ENCODE measurements around the gene S100A10.

The S100A10 gene

DNA sequence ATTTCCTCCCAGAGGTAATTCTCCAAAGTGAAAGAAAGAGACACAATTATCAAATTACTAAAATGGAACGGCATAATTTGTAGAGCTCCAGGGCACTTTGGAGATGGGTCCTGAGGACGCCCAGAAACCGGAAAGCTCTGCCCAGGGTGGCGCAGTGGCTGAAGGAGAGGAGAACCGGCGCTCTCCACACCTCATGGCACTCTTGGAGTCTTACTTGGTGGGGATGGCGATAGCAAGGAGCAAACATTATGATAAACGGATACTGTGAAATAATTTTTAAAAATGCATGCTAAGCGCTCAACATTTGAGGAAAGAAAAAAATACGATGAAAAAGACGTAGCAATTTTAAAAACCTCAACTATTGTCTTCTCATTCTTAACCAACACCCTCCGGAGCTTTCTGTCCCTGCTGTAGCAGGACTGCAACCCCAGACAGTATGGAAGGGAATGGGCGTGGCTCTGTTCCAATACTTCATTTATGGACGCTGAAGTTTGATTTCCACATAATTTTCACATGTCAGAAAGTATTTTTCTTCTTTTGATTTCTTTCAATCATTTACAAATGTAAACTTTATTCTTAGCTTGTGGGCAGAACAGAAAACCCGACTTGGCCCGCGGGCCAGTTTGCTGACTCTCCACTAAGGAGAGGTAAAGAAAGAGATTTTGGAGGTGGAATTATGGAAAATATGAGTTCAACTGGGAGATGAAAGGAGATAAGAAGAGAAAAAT is 42.0 kb upstream of the S100A10 start:
- H4K20me1 ChIP-seq (ENCODE audit: insufficient read depth, low read length): no peaks in the 10 kb centered on the region
- peaks cover 29% of the 10 kb centered on the region for H3K36me3 ChIP-seq (ENCODE audit: insufficient read depth, low read length)
- peak overlapping the region; percentile 93 for H3K27ac ChIP-seq (ENCODE audit: low read length)
- DNase-seq (peak; percentile 61), ATAC-seq (ENCODE audit: insufficient read depth, low read depth) (peak; percentile 41)
- no peaks in the 10 kb centered on the region for H3K9me3 ChIP-seq (ENCODE audit: insufficient read depth, low read length, severe bottlenecking)
- H3K4me1 ChIP-seq (ENCODE audit: insufficient read depth, low read length): peaks cover 46% of the 10 kb centered on the region
- TF ChIP-seq, protein P1, sequence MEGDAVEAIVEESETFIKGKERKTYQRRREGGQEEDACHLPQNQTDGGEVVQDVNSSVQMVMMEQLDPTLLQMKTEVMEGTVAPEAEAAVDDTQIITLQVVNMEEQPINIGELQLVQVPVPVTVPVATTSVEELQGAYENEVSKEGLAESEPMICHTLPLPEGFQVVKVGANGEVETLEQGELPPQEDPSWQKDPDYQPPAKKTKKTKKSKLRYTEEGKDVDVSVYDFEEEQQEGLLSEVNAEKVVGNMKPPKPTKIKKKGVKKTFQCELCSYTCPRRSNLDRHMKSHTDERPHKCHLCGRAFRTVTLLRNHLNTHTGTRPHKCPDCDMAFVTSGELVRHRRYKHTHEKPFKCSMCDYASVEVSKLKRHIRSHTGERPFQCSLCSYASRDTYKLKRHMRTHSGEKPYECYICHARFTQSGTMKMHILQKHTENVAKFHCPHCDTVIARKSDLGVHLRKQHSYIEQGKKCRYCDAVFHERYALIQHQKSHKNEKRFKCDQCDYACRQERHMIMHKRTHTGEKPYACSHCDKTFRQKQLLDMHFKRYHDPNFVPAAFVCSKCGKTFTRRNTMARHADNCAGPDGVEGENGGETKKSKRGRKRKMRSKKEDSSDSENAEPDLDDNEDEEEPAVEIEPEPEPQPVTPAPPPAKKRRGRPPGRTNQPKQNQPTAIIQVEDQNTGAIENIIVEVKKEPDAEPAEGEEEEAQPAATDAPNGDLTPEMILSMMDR (IDR thresholded peaks at IDR 0.05; ENCODE audit: borderline replicate concordance, extremely low read depth, low read length, poor library complexity, severe bottlenecking): peak; percentile 7
- TF ChIP-seq EZH2 (IDR thresholded peaks at IDR 0.05; ENCODE audit: borderline replicate concordance, low read depth, low read length, severe bottlenecking): no peak
- H3K79me2 ChIP-seq (ENCODE audit: insufficient read depth, low read length): peaks cover 38% of the 10 kb centered on the region
- no peaks in the 10 kb centered on the region for H3K27me3 ChIP-seq (ENCODE audit: insufficient read depth, low read length, poor library complexity)
- H3K9ac ChIP-seq (ENCODE audit: low read depth, low read length): peak overlapping the region; percentile 86
- H3K4me3 ChIP-seq (ENCODE audit: low read depth in 1 of 2, low read length in 2 of 2): peak overlapping the region; percentile 77 to 90
- peak overlapping the region; percentile 69 for H3K4me2 ChIP-seq (ENCODE audit: insufficient read depth, low read length)
- peak overlapping the region; percentile 54 for H2AFZ ChIP-seq (ENCODE audit: low read depth, low read length)

DNA sequence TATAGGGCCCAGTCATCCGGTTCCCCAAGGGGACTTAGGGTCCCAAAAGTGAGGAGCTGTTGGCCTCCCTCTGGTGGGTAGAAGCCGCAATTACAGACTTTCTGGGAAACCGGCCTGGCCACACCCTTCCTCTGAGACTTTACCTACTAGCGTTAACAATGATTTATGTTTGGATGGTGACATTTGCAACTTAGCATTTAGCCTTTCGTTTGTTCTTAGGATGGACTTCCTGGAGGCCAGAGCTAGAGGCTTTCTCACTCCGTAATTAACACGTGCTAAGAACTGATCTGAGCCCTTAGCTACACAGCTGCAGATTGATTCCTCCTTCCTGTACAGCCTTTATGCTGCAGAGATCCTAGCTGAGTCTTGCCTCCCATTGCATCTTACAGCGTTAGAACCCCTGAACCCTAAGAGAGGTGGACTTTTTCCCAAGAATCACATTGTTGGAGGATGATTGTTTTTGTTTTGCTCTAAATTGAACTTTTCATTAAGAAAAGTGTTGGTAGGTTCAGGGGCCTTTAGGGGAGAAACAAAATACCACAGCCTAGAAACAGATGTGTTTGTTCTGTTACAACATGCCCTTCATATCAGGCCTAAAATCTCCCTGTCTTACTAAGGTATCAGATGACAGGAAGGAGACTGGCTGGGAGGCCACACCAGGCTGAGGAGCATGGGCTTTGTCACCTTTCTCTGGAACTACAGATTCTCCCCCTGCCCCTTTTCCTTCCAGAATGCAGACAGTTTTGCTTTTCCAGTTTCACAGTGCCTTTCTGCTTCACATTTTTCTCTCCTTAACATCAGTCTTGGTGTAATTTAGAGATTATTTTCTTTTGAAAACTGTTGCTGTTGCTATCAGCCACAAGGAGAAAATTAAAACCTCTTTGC is 41.2 kb upstream of the S100A10 start:
- Histone ChIP-seq H2AFZ (ENCODE audit: low read depth, low read length) (peak overlapping the region; percentile 55), H3K27ac (ENCODE audit: low read length) (peak overlapping the region; percentile 93), H4K20me1 (ENCODE audit: insufficient read depth, low read length) (no peaks in the 10 kb centered on the region), H3K9ac (ENCODE audit: low read depth, low read length) (peak overlapping the region; percentile 86), H3K79me2 (ENCODE audit: insufficient read depth, low read length) (peaks cover 38% of the 10 kb centered on the region), H3K4me2 (ENCODE audit: insufficient read depth, low read length) (peak overlapping the region; percentile 69), H3K4me1 (ENCODE audit: insufficient read depth, low read length) (peaks cover 48% of the 10 kb centered on the region), H3K27me3 (ENCODE audit: insufficient read depth, low read length, poor library complexity) (no peaks in the 10 kb centered on the region), H3K9me3 (ENCODE audit: insufficient read depth, low read length, severe bottlenecking) (no peaks in the 10 kb centered on the region), H3K4me3 (ENCODE audit: low read depth in 1 of 2, low read length in 2 of 2) (peak overlapping the region; percentile 77 to 90), H3K36me3 (ENCODE audit: insufficient read depth, low read length) (peaks cover 29% of the 10 kb centered on the region)
- ATAC-seq (ENCODE audit: insufficient read depth, low read depth) (peak; percentile 79), DNase-seq (peak; percentile 83)
- TF ChIP-seq, protein P1 (IDR thresholded peaks at IDR 0.05; ENCODE audit: borderline replicate concordance, extremely low read depth, low read length, poor library complexity, severe bottlenecking): peak; percentile 85
- TF ChIP-seq EZH2 (IDR thresholded peaks at IDR 0.05; ENCODE audit: borderline replicate concordance, low read depth, low read length, severe bottlenecking): no peak

DNA sequence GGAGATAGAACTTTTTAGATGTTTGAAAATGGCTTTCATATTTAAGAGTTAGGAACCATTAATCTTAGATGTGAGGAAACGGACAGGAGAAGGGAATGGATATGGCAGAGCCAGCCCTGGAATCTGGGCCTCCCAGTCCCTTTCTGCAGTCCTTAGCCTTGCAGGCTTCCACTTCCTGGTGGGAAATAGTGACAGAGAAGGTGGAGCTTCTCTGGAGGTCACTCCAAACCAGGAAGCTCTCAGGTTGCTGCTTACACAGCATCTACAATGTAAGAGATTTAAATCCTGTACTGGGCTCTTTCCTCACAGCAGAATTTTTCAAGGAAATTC is 40.6 kb upstream of the S100A10 start:
- Histone ChIP-seq H3K27ac (ENCODE audit: low read length) (peak overlapping the region; percentile 93), H3K4me1 (ENCODE audit: insufficient read depth, low read length) (peaks cover 54% of the 10 kb centered on the region), H3K9ac (ENCODE audit: low read depth, low read length) (peak overlapping the region; percentile 86), H3K4me3 (ENCODE audit: low read depth in 1 of 2, low read length in 2 of 2) (peak overlapping the region; percentile 15 to 77; a peak in 3 of 4 replicates), H3K79me2 (ENCODE audit: insufficient read depth, low read length) (peaks cover 38% of the 10 kb centered on the region), H3K27me3 (ENCODE audit: insufficient read depth, low read length, poor library complexity) (no peaks in the 10 kb centered on the region), H3K36me3 (ENCODE audit: insufficient read depth, low read length) (peaks cover 29% of the 10 kb centered on the region), H4K20me1 (ENCODE audit: insufficient read depth, low read length) (no peaks in the 10 kb centered on the region), H2AFZ (ENCODE audit: low read depth, low read length) (peak overlapping the region; percentile 55; the same call in 1 of the 2 replicates), H3K4me2 (ENCODE audit: insufficient read depth, low read length) (peak overlapping the region; percentile 69), H3K9me3 (ENCODE audit: insufficient read depth, low read length, severe bottlenecking) (no peaks in the 10 kb centered on the region)
- TF ChIP-seq EZH2 (IDR thresholded peaks at IDR 0.05; ENCODE audit: borderline replicate concordance, low read depth, low read length, severe bottlenecking): no peak
- TF ChIP-seq, protein P1 (IDR thresholded peaks at IDR 0.05; ENCODE audit: borderline replicate concordance, extremely low read depth, low read length, poor library complexity, severe bottlenecking): no peak
- DNase-seq: no peak
- ATAC-seq (ENCODE audit: insufficient read depth, low read depth): no peak; the same call in 1 of the 3 replicates
